Measurements from ENCODE around the gene EPHX1.

DNA sequence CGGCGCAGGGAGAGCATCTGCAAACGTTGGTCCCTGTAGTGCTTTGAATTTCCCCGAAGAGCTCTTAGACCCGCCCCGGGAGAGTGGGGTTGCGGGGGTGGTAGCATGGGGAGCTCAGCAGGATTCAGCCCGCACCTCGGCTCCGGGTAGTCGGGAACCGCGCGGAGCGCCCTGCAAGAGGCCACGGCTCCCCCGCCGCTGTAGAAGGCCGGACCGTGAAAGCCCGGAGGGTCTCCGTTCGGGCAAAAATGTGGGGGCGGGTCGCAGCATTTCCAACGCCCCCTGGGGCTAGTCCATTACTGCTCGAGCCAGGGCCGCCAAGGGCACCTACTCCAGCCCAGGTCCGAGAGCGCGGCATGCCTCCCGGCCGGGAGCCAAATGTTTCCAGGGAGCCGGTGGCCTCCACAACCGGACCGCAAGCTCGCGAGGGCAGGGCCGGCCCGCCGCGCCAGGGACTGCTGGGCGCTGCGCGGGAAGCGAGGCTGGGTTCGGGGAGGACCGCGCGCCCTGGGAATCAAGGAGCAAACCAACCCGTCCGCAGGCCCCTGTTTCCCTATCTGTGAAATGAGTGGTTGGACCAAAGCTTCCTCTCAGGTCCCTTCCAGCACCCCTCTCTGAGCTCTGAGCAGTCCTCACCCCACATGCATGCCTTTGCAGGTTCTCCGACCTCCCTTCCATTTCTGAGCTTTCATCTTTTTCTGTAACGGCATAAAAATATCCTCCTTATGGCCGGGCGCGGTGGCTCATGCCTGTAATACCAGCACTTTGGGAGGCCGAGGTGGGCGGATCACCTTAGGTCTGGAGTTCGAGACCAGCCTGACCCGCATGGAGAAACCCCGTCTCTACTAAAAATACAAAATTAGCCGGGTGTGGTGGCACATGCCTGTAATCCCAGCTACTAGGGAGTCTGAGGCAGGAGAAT is 73.0 kb downstream of the EPHX1 start:
- TF ChIP-seq CTCF (IDR thresholded peaks at IDR 0.05 in 2 of 3, conservative IDR thresholded peaks at IDR 0.05 in 1 of 3; ENCODE audit: control insufficient read depth in 2 of 3, extremely low read depth in 1 of 3, insufficient read depth in 1 of 3, low read depth in 3 of 3, low read length in 3 of 3), result no peak
- no peak for TF ChIP-seq BCL11A (IDR thresholded peaks at IDR 0.05; ENCODE audit: low read depth, low read length)
- TF ChIP-seq SREBF2 (IDR thresholded peaks at IDR 0.05; ENCODE audit: low read length), result no peak
- TF ChIP-seq, protein P1, sequence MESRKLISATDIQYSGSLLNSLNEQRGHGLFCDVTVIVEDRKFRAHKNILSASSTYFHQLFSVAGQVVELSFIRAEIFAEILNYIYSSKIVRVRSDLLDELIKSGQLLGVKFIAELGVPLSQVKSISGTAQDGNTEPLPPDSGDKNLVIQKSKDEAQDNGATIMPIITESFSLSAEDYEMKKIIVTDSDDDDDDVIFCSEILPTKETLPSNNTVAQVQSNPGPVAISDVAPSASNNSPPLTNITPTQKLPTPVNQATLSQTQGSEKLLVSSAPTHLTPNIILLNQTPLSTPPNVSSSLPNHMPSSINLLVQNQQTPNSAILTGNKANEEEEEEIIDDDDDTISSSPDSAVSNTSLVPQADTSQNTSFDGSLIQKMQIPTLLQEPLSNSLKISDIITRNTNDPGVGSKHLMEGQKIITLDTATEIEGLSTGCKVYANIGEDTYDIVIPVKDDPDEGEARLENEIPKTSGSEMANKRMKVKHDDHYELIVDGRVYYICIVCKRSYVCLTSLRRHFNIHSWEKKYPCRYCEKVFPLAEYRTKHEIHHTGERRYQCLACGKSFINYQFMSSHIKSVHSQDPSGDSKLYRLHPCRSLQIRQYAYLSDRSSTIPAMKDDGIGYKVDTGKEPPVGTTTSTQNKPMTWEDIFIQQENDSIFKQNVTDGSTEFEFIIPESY (IDR thresholded peaks at IDR 0.05), result no peak
- no peak for TF ChIP-seq POLR2AphosphoS5 (IDR thresholded peaks at IDR 0.05; ENCODE audit: low read length)
- TF ChIP-seq NR2F1 (conservative IDR thresholded peaks at IDR 0.05), result no peak
- TF ChIP-seq ATF3 (IDR thresholded peaks at IDR 0.05; ENCODE audit: borderline replicate concordance, extremely low read depth, low read depth, low read length), result no peak
- TF ChIP-seq, protein P2, sequence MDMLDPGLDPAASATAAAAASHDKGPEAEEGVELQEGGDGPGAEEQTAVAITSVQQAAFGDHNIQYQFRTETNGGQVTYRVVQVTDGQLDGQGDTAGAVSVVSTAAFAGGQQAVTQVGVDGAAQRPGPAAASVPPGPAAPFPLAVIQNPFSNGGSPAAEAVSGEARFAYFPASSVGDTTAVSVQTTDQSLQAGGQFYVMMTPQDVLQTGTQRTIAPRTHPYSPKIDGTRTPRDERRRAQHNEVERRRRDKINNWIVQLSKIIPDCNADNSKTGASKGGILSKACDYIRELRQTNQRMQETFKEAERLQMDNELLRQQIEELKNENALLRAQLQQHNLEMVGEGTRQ (IDR thresholded peaks at IDR 0.05; ENCODE audit: borderline replicate concordance, low read depth, low read length), result no peak
- TF ChIP-seq, protein P3, sequence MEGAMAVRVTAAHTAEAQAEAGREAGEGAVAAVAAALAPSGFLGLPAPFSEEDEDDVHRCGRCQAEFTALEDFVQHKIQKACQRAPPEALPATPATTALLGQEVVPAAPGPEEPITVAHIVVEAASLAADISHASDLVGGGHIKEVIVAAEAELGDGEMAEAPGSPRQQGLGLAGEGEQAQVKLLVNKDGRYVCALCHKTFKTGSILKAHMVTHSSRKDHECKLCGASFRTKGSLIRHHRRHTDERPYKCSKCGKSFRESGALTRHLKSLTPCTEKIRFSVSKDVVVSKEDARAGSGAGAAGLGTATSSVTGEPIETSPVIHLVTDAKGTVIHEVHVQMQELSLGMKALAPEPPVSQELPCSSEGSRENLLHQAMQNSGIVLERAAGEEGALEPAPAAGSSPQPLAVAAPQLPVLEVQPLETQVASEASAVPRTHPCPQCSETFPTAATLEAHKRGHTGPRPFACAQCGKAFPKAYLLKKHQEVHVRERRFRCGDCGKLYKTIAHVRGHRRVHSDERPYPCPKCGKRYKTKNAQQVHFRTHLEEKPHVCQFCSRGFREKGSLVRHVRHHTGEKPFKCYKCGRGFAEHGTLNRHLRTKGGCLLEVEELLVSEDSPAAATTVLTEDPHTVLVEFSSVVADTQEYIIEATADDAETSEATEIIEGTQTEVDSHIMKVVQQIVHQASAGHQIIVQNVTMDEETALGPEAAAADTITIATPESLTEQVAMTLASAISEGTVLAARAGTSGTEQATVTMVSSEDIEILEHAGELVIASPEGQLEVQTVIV (IDR thresholded peaks at IDR 0.05; ENCODE audit: borderline replicate concordance, partially characterized antibody), result no peak
- TF ChIP-seq JUND (IDR thresholded peaks at IDR 0.05; ENCODE audit: low read depth, low read length), result no peak
- TF ChIP-seq ZNF274 (IDR thresholded peaks at IDR 0.05; ENCODE audit: insufficient read depth, insufficient read length), result no peak
- no peak for TF ChIP-seq TAF1 (IDR thresholded peaks at IDR 0.05; ENCODE audit: borderline replicate concordance, low read depth, low read length)
